GM21576 (cell line): Measurements from ENCODE around the gene ADAP1.

Experiments used
- ATAC-seq: cut with Tn5 transposase; IDR thresholded peaks from one replicate; pipeline ENCODE4 v1.9.1; 2021; ENCODE audit warnings: mild to moderate bottlenecking, moderate library complexity; ENCODE audit not compliant: unreplicated experiment

ADAP1 gene

DNA sequence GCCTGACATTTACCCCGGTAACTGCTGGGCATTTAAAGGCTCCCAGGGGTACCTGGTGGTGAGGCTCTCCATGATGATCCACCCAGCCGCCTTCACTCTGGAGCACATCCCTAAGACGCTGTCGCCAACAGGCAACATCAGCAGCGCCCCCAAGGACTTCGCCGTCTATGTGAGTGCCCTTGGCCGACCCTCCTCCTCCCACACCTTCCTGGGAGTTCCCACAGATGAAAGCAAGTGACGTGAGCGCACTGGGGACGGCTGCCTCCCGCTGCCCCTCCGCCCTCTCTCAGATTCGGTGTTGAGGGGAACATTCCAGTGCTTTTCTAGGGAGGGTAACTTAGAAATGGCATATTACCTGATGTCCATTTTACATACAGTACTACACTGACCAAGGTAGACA is 85.1 kb downstream of the ADAP1 start:
- no peak for ATAC-seq

DNA sequence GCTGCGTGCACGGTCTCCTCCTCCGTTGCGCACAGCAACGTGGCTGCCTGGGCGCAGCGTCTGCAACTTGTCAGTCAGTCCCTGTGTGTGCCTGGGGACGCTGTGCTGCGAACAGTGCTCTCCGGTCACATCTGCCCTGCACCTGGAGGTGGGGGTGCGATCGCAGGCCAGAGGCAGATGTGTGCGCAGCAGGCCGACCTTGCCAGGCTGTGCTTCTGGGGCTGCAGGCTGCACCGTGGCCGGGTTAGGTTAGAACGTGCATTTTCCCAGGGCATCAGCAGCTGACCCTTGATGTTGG is 86.3 kb downstream of the ADAP1 start:
- no peak for ATAC-seq

DNA sequence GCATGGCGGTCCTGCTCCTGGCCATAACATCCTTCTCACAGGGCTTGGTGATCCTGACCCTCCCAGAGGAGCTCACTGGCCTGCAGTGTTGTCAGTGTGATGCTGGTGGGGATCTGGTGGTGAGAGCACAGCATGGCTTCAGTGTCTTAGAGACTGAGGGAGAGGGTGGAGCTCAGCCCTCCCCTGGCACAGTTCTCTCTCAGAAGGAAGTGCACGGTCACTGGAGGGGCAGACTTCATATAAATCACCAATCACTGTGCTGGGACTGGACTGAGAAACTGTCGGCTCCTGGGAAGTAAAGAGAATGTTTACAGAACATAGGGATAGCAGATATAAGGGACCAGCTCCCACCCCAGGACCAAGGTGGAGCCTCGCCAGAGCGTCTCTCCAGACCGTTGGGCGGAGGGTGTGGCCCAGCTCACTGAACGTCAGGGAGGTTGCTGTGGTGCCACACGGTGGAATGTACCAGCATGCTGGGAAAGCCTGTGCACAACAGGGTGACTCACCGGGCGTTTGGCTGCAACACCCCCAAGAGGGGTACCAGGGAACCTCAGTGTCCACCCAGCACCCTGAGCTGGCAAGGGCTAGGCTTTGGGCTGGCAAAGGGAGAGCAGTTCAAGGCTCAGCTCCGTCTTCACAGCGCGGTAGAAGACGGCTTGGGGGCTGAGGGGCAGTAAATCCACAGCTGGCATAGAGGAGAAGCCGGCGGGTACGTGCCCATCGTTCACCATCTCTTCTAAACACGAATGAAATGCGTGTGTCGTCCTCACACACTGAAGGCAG is 86.9 kb downstream of the ADAP1 start:
- ATAC-seq = no peak

DNA sequence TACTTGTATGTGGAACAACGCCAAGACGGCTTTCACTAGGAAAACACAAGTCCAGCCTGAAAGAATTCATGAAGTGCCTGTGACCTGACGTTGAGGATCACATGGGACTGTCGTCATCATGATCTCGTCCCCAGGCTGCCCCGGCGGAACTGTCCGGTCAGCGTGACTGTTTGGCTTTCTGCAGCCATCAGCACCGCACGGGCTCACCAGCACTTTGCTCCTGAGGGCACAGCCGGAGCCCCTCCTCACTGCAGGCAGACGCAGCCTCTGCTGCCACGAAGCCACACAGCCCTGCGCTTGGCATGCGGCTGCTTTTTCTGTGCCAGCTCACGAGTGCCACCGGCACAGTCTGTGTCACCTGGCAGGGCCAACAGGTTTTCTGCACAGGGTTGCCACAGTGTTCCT is 87.5 kb downstream of the ADAP1 start:
- no peak for ATAC-seq

DNA sequence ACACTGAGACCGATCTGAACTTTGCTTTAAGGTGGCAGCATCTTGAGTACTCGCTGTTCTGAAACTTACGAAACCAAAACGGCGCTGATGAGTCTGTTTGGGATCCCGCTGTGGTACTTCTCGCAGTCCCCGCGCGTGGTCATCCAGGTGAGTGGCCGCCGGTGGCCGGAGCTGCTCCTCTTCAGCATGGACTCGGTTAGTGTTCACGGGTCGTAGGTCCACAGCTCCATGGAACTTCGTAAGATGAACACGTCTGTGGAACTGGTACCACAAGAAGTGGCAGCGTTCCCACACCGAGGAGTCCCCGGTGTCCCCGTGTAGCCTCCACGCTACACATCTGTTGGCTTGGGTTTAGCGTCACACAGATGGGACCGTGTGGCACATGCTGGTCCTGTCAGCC is 88.6 kb downstream of the ADAP1 start:
- ATAC-seq = no peak

DNA sequence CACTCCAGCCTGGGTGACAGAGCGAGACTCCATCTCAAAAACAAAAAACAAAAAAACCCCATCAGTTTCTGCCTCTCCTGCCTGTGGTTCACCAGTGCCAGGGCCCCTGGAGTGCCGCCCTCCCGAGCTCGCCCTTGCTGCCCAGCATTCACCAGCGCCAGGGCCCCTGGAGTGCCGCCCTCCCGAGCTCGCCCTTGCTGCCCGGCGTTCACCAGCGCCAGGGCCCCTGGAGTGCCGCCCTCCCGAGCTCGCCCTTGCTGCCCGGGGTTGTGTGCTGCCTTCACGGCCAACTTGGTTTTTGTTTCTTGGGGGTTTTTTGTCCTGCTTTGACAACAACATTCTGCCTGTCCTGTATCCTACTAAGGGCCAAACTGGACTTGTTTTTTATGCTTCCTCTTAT is 91.4 kb downstream of the ADAP1 start:
- no peak for ATAC-seq

DNA sequence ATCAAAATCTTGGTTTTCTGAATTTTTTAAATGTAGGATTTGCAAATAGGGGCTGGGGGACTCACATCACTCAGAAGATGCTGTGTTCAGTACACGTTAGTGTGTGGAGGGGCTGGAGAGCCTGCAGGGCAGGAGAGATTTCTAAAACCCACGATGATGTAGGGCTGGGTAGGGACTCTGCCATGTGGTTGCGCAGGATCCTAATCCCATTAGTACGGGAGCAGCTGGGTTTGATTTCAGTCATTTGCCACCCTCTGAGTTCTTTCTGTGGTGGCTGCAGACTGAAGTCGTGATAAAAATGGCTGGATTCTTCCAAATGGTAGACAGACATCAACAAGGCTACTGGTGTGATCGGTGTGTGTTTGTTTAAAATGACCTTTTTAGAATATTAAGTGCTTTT is 92.3 kb downstream of the ADAP1 start:
- no peak for ATAC-seq

DNA sequence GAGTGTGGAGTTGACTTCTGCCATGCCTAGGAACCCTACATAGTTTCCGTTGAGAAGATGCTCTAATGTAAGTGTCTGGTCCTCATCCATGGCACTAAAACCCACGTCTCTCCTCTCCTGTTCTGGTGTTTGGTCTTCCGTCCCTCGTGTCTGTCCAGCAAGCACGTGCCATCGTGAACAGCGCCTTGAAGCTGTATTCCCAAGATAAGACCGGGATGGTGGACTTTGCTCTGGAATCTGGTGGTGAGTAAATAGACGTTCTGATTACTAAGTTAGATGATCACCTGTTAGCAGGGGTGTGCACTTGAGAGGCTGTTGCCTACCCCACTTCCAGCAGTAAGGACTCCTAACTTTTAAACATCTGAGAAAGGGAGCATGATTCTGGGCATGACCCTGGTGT is 93.3 kb downstream of the ADAP1 start:
- no peak for ATAC-seq

DNA sequence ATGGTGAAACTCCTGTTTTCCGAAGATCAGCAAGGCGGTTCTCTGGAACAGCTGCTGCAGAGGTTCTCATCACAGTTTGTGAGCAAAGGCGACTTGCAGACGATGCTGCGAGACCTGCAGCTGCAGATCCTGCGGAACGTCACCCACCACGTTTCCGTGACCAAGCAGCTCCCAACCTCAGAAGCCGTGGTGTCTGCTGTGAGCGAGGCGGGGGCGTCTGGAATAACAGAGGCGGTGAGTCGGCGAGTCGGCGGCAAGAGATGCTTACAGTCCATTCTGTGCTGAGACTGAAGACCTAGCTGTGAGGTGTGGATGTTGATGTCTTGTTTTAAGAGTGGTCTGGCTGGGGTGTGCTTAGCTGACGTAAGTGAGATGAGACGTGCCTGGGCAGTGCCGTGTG is 94.3 kb downstream of the ADAP1 start:
- ATAC-seq = no peak

DNA sequence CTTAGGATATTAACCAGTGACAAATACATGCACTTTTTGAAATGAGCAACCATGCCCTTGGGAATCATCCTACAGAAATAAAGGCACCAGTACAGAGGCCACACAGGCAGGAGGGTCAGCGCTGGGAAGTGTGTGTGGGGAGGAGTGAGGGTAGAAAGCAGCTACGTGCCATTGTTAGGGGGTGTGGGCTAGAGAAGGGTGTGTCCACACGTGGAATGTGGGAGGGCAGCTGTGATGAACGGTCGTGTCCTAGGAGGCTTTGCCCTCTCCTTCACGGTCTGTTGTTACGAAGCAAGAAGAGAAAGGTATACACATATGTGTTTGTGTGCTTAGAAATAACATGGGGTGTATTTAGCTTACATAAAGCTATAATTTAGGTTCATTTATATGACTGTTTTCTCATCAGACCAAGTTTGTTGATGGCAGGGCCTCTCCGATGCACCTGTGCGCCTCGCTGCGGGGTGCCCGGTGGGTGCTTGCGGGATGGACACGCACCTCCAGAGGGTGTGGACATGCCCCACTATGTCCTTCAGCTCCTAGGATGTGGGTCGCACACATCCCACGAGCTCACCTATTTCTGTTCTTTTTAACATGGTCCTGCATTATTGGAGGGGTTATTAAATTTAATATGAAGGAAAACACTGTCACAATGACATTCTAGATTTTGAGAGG is 95.0 kb downstream of the ADAP1 start:
- ATAC-seq = no peak

DNA sequence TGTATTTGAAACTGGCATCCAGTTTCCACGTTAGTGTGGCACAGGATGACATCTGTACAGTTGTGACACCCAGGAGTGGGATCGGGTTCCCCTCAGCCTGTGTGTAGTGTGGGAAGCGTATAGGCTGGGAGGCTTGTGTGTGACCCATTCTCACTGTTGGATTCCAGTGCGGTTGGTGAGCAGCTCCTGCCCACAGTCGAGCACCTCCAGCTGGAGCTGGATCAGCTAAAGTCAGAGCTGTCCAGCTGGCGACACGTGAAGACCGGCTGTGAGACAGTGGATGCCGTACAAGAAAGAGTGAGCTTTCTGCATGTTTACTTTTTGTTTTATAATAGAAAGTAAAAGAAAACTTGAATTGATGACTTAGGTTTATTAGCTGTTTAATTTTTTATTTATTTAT is 96.8 kb downstream of the ADAP1 start:
- ATAC-seq = no peak

DNA sequence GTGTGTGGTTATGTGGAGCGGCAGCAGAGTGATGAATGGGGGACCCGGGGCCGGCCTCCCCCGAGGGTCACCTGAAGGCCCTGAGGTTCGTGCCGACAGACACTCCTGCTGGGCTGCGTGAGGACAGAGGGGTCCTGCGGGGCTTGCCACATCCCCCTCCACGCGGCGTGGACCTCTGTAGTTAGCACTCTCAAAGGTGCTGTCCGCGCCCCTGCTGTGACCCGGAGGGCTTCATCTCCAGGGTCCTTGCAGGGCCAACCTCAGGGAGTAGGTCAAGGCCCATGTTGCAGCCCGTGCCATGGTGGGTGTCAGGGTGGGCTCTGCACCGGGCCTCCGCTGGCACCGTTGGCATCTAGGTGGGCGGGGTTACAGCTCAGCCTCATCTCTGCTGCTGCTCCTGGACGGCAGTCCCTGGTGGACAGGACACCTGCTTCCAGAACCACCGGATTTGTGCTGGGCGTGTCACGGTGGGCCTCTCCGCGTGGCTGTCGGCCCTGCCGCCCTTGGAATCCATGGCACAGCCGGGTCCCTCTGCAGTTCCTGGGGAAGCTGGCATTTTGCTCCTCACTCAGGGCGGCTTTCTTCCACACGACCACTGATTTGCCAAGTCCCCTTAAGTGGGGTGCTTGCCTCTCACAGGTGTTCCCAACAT is 97.9 kb downstream of the ADAP1 start:
- no peak for ATAC-seq

DNA sequence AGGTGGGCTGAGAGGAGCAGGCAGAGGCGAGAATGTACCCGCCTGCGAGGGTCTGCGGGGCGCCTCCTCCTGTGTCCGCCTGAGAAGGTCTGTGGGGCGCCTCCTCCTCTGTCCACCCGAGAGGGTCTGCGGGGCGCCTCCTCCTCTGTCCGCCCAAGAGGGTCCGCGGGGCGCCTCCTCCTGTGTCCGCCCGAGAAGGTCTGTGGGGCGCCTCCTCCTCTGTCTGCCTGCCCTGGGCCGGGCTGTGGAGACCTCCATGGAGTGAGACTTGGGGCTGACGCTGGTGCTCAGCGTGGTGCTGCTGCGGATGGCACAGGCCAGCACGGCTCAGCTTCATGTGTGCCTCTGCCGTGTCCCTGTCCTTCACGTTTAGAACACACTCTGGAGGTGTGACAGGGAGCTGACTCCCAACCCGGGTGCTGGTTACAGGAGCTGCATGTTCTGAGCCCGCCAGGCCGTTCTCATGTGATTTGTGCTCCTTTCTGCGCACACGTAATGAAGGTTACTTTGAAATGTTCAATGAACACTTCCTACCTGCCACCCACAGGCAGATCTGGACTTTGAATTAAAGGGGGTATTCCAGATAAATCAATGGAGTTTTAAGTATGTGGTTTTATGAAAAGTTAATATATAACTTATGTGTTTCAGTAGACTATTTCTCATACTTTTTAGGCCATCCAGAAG is 98.7 kb downstream of the ADAP1 start:
- no peak for ATAC-seq

DNA sequence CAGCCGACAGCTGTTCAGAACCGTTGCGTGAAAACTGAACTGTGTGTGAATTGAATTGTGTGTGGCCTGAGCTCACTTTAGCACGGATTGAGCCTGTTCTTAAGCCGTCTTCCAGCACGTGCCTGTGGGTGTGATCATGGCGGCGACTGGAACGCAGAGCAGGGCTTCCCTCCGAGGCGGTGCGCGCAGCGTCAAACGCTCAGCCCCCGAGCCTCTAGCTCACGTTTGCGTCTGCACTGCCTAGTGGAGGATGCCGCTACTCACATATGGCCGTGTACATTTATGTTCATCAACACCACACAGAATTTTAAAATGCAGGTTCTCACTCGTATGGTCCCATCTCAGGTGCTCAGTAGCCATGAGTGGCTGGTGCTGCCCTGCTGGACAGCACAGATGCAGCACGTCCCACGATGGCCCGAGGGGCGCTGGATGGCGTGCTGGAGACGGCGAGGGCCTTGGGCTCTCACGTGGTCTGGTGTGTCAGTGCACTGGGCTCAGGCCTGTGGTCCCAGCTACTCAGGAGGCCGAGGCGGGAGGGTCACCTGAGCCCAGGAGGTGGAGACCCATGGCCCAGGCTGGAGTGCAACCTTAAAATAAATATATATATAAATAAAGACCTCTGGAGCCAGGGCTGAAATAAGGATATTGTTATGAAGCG is 100.2 kb downstream of the ADAP1 start:
- no peak for ATAC-seq

DNA sequence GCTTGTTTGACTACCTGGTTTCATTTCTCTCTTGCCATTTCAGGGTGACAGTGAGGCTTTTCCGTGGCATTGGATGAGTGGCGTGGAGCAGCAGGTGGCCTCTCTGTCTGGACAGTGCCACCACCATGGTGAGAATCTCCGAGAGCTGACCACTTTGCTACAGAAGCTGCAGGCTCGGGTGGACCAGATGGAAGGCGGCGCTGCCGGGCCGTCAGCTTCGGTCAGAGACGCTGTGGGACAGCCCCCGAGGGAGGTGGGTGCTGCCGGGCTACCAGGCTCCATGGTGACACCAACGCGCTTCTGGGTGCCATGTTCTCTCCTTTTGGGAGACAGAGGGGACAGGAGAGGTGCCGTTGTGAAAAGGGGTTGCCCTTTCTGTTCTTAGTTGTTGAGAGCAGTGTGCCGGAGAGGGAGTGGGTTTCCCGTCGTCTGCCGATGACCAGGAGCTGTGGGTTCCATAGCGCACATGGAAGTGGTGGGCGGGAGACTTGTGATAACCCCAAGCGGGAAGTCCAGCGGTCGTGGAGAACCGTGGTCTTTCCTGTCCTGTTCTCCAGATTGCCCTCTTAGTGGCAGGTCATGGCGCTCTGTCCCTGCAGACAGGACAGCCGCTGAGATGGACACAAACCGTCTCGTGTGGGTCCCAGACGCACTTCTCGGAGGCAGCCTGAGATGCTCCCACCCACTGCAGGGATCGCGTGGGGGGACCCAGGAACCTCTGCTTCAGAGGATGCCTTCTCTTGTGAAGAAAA is 100.9 kb downstream of the ADAP1 start:
- no peak for ATAC-seq

DNA sequence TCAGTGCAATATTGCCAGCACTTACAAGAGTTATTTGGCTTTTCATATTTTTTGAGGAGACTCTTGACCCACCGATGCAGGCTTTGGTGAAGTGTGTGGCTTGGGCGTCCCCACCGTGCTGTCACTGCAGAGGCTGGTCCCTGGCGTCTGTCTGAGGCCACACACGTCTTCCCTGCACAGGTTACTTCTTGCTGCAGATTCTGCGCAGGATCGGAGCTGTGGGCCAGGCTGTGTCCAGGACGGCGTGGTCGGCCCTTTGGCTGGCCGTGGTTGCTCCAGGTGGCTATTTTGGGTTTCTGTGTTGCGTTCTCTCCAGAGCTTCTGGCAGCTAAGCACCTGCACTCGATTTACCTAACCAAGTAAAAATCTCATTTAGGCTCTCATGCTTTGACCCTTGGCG is 103.3 kb downstream of the ADAP1 start:
- ATAC-seq = no peak

DNA sequence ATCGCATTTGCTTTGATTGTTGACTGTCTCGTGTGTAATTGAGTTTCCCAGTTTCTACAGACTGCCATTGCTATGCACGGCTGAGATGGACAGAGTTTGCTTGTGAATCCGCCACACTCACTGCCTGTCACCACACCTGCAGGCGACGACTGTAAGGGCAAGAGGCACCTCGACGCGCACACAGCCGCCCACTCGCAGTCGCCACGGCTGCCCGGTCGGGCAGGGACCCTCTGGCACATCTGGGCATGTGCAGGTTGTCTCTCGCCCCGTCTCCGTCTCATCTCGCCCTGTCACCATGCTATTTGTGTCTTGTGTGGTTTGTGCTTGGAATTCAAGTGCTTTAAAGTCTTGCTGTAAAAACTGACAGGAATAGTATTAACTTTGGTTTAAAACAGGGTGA is 104.7 kb downstream of the ADAP1 start:
- ATAC-seq = no peak

DNA sequence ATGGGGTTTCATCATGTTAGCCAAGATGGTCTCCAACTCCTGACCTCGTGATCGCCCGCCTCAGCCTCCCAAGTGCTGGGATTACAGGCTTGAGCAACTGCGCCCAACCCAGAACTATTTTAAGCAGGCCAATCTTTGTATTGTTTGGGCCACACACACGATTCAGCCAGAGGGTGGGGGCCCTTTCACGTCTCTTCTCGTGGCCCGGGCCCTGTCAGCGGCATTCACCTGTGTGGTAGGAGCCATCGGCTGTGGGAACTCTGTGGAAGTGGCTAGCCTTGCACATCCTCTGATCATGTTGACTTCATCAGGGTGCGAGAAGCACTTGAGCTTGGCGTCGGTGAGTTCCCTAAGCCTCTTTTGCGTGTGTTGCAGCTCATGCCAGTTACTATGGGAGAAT is 105.3 kb downstream of the ADAP1 start:
- ATAC-seq = no peak
